ENCODE results near the gene AMOTL1.

DNA sequence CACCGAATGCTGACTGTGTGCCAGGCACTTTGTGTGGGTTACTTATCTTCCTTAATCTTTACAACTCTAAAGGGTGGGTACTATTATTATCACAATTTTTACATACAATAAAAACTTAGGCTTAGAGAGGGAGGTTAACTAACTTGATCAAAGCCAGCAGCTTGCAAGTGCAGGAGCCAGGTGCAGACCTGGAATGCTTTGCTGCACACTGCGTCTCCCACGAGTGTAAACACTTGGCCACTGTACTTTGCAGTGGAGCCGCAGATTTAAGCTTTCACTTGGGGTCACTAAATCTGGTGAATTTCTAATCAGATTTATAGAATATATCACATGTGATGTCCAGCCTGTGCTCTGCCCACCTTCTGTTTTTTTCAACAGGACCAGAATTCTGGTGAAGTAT, 36.7 kb downstream of the AMOTL1 start:
- TF ChIP-seq, protein P1, sequence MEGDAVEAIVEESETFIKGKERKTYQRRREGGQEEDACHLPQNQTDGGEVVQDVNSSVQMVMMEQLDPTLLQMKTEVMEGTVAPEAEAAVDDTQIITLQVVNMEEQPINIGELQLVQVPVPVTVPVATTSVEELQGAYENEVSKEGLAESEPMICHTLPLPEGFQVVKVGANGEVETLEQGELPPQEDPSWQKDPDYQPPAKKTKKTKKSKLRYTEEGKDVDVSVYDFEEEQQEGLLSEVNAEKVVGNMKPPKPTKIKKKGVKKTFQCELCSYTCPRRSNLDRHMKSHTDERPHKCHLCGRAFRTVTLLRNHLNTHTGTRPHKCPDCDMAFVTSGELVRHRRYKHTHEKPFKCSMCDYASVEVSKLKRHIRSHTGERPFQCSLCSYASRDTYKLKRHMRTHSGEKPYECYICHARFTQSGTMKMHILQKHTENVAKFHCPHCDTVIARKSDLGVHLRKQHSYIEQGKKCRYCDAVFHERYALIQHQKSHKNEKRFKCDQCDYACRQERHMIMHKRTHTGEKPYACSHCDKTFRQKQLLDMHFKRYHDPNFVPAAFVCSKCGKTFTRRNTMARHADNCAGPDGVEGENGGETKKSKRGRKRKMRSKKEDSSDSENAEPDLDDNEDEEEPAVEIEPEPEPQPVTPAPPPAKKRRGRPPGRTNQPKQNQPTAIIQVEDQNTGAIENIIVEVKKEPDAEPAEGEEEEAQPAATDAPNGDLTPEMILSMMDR (IDR thresholded peaks at IDR 0.05) = no peak
- no peak for TF ChIP-seq POLR2A (IDR thresholded peaks at IDR 0.05)
